H1 (cell line): Measurements from ENCODE around the gene ACER1. TPM values are rescaled to one million over a fixed set of nuclear protein-coding genes. Genes with fewer than 3 reads are reported as not detected.

Source experiments
- CEBPB ChIP-seq: IDR thresholded peaks from 2 replicates; pipeline ENCODE4 v1.6.1; 2012; ENCODE audit warnings: low read depth, low read length
- CHD2 ChIP-seq: IDR thresholded peaks from 2 replicates; pipeline ENCODE4 v1.6.1; 2012; ENCODE audit warnings: low read length, improper control_type of control experiment
- EP300 ChIP-seq, 2 experiments: IDR thresholded peaks; 1 replicate in 1 of 2; 2 replicates in 1 of 2; pipeline ENCODE4 v1.6.1; 2011 to 2012; ENCODE audit warnings: low read depth in 2 of 2, low read length in 2 of 2, mild to moderate bottlenecking in 2 of 2, borderline replicate concordance in 1 of 2, inconsistent platforms in 1 of 2, moderate library complexity in 1 of 2
- HDAC6 ChIP-seq: IDR thresholded peaks from one replicate; pipeline ENCODE4 v1.7.1; 2012; ENCODE audit warnings: low read depth, mild to moderate bottlenecking, inconsistent platforms, low read length, moderate library complexity
- MAFK ChIP-seq: IDR thresholded peaks from 2 replicates; pipeline ENCODE4 v1.6.1; 2012; ENCODE audit warnings: low read depth, mild to moderate bottlenecking, improper control_type of control experiment, low read length
- SAP30 ChIP-seq: fragments of 300-600 bp; sonication (generic); IDR thresholded peaks from 2 replicates; pipeline ENCODE4 v1.7.1; 2012; ENCODE audit warnings: low read length, moderate library complexity, mild to moderate bottlenecking, inconsistent platforms; ENCODE audit not compliant: insufficient read depth, insufficient replicate concordance
- polyA plus RNA-seq, 7 experiments: library from polyadenylated mRNA; depleted of rRNA in 3 of 7; stranded (reverse) in 5 of 7; unstranded in 2 of 7; fragments of >200 nt in 5 of 7; fragments of 200-250 nt in 2 of 7; gene quantifications; 1 replicate in 5 of 7; 2 replicates in 1 of 7; 4 replicates in 1 of 7; pipeline versions ENCODE4 v1.2.1 to v1.2.3, GENCODE V29; 2011 to 2013; ENCODE audit warnings: missing spikeins in 2 of 7, mixed read lengths in 2 of 7
- total RNA-seq: library from RNA; stranded (reverse); fragmentation: NEBNext Ultra II Directional; extraction: Animal tissue kit (Norgen Biotek cat#: 25700); gene quantifications from 2 replicates; pipeline ENCODE4 v1.2.1, GENCODE V29; 2021
- TF ChIP-seq, protein P1 (sequence below): fragments of 300-600 bp; sonication (generic); IDR thresholded peaks from 2 replicates; pipeline ENCODE4 v1.7.1; 2012; ENCODE audit warnings: low read length, moderate library complexity, mild to moderate bottlenecking, inconsistent platforms; ENCODE audit not compliant: insufficient replicate concordance

ACER1 gene
- total and polyA plus RNA-seq, 2 of the 8 experiments (the other 6 are each of a cell fraction or from before 2014, with no cell fraction given), result 0.05 TPM; not detected in 1

DNA sequence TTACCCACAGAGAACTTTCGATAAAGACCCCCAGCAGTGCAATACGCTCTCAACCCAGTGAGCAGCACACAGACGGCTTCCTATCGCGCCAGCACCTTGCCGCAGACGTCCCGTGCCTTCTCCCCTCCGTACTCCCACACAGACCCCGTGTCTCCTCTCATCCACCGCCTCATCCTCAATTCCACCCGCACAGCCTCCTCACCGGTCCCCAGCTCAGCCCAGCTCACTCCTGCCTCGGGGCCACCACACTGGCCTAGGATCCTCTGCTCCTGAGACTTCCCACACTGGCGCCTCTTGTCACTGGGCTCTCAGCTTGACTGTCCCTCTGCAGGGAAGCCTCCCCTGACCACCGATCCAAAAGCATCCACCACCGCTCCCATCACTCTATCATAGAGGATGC, 62.6 kb downstream of the ACER1 start (continued):
- TF ChIP-seq SAP30 (no peak), EP300 (IDR thresholded peaks at IDR 0.05; ENCODE audit: borderline replicate concordance in 1 of 2, low read depth in 2 of 2, low read length in 2 of 2) (no peak), HDAC6 (no peak), CEBPB (no peak), CHD2 (no peak), MAFK (no peak)
- TF ChIP-seq, protein P1, sequence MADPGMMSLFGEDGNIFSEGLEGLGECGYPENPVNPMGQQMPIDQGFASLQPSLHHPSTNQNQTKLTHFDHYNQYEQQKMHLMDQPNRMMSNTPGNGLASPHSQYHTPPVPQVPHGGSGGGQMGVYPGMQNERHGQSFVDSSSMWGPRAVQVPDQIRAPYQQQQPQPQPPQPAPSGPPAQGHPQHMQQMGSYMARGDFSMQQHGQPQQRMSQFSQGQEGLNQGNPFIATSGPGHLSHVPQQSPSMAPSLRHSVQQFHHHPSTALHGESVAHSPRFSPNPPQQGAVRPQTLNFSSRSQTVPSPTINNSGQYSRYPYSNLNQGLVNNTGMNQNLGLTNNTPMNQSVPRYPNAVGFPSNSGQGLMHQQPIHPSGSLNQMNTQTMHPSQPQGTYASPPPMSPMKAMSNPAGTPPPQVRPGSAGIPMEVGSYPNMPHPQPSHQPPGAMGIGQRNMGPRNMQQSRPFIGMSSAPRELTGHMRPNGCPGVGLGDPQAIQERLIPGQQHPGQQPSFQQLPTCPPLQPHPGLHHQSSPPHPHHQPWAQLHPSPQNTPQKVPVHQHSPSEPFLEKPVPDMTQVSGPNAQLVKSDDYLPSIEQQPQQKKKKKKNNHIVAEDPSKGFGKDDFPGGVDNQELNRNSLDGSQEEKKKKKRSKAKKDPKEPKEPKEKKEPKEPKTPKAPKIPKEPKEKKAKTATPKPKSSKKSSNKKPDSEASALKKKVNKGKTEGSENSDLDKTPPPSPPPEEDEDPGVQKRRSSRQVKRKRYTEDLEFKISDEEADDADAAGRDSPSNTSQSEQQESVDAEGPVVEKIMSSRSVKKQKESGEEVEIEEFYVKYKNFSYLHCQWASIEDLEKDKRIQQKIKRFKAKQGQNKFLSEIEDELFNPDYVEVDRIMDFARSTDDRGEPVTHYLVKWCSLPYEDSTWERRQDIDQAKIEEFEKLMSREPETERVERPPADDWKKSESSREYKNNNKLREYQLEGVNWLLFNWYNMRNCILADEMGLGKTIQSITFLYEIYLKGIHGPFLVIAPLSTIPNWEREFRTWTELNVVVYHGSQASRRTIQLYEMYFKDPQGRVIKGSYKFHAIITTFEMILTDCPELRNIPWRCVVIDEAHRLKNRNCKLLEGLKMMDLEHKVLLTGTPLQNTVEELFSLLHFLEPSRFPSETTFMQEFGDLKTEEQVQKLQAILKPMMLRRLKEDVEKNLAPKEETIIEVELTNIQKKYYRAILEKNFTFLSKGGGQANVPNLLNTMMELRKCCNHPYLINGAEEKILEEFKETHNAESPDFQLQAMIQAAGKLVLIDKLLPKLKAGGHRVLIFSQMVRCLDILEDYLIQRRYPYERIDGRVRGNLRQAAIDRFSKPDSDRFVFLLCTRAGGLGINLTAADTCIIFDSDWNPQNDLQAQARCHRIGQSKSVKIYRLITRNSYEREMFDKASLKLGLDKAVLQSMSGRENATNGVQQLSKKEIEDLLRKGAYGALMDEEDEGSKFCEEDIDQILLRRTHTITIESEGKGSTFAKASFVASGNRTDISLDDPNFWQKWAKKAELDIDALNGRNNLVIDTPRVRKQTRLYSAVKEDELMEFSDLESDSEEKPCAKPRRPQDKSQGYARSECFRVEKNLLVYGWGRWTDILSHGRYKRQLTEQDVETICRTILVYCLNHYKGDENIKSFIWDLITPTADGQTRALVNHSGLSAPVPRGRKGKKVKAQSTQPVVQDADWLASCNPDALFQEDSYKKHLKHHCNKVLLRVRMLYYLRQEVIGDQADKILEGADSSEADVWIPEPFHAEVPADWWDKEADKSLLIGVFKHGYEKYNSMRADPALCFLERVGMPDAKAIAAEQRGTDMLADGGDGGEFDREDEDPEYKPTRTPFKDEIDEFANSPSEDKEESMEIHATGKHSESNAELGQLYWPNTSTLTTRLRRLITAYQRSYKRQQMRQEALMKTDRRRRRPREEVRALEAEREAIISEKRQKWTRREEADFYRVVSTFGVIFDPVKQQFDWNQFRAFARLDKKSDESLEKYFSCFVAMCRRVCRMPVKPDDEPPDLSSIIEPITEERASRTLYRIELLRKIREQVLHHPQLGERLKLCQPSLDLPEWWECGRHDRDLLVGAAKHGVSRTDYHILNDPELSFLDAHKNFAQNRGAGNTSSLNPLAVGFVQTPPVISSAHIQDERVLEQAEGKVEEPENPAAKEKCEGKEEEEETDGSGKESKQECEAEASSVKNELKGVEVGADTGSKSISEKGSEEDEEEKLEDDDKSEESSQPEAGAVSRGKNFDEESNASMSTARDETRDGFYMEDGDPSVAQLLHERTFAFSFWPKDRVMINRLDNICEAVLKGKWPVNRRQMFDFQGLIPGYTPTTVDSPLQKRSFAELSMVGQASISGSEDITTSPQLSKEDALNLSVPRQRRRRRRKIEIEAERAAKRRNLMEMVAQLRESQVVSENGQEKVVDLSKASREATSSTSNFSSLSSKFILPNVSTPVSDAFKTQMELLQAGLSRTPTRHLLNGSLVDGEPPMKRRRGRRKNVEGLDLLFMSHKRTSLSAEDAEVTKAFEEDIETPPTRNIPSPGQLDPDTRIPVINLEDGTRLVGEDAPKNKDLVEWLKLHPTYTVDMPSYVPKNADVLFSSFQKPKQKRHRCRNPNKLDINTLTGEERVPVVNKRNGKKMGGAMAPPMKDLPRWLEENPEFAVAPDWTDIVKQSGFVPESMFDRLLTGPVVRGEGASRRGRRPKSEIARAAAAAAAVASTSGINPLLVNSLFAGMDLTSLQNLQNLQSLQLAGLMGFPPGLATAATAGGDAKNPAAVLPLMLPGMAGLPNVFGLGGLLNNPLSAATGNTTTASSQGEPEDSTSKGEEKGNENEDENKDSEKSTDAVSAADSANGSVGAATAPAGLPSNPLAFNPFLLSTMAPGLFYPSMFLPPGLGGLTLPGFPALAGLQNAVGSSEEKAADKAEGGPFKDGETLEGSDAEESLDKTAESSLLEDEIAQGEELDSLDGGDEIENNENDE, result no peak
- TF ChIP-seq, all 59 proteins: peak for 0
